ENCODE measurements around the gene PATE4.

Gene PATE4, protein sequence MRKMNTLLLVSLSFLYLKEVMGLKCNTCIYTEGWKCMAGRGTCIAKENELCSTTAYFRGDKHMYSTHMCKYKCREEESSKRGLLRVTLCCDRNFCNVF

DNA sequence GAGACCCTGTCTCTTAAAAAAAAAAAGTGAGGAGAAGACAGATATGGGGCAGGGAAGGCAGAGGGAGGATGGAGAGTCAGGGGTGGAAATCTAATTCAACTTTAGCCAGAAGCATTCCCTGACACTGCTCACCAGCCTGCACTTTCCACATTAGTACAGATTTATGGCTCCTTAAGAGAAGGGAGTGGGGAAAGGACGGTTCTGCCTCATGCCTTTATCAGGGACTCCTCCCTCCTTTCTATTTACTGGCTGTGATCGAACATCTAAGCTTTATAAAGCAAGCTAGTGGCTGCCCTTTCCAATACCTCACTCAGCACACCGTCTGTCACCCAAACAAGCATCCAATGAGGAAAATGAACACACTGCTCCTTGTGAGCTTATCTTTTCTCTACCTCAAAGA is at the start of gene PATE4:
Gene PATE4, plus strand, starts transcription at position 301 of the 400 bp plus-strand sequence. Its CDS starts 44 bp downstream, at position 345.
- TF ChIP-seq, protein P1, sequence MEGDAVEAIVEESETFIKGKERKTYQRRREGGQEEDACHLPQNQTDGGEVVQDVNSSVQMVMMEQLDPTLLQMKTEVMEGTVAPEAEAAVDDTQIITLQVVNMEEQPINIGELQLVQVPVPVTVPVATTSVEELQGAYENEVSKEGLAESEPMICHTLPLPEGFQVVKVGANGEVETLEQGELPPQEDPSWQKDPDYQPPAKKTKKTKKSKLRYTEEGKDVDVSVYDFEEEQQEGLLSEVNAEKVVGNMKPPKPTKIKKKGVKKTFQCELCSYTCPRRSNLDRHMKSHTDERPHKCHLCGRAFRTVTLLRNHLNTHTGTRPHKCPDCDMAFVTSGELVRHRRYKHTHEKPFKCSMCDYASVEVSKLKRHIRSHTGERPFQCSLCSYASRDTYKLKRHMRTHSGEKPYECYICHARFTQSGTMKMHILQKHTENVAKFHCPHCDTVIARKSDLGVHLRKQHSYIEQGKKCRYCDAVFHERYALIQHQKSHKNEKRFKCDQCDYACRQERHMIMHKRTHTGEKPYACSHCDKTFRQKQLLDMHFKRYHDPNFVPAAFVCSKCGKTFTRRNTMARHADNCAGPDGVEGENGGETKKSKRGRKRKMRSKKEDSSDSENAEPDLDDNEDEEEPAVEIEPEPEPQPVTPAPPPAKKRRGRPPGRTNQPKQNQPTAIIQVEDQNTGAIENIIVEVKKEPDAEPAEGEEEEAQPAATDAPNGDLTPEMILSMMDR (IDR thresholded peaks at IDR 0.05; ENCODE audit: control insufficient read depth, insufficient read depth, low read depth, low read length, missing control alignments) = no peak
- no peak within 1 kb of the TSS for H3K4me3 ChIP-seq (ENCODE audit: control insufficient read depth, low read depth, low read length)
- no peak for DNase-seq (ENCODE audit: low read depth)

DNA sequence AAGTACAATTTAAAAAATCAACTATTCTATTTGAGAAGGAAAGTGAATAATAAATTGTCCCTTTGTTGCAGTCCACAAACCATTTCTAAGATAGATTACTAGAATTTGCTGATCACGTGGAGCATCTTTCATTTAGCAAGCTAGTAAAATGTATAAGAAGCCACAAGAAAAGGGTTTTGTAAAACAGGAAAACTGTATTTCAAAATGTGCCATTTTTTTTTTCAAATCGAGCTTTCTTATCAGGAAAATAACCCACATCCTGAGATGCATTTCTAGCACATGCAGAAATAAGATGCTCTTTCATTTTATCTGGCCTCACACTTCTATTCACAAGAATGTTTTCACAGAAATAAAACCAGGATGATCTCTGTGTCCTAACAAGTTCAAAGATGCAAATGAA is 48.4 kb upstream of the PATE4 start:
- H3K4me3 ChIP-seq (ENCODE audit: control insufficient read depth, low read depth, low read length) = no peak overlapping the region
- TF ChIP-seq, protein P1 (IDR thresholded peaks at IDR 0.05; ENCODE audit: control insufficient read depth, insufficient read depth, low read depth, low read length, missing control alignments) = no peak
- DNase-seq (ENCODE audit: low read depth) = no peak

DNA sequence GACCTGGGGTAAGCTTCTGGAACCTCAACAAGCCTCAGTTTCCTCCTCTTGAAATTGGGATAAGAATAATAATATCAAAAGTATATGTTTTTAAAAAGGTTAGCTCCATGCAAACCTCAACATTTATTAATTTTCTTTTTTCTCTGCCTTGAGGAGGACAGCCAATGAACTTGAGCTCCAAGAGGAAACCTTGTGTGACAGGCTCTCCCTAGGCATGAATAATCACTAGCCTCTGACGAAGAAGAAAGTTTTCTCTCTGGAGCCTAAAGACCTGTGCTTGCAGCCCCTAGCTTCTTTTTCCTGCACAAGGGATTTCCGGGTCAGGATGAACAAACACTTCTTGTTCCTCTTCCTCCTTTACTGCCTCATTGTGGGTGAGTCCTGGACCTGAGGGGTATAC is 45.3 kb upstream of the PATE4 start, which contains the start of gene PATE3:
Gene PATE3, plus strand, starts transcription at position 301 of the 400 bp plus-strand sequence. Its CDS starts 25 bp downstream, at position 326.
- TF ChIP-seq, protein P1 (IDR thresholded peaks at IDR 0.05; ENCODE audit: control insufficient read depth, insufficient read depth, low read depth, low read length, missing control alignments) = no peak
- H3K4me3 ChIP-seq (ENCODE audit: control insufficient read depth, low read depth, low read length) = no peak within 1 kb of the TSS
- DNase-seq (ENCODE audit: low read depth) = no peak

DNA sequence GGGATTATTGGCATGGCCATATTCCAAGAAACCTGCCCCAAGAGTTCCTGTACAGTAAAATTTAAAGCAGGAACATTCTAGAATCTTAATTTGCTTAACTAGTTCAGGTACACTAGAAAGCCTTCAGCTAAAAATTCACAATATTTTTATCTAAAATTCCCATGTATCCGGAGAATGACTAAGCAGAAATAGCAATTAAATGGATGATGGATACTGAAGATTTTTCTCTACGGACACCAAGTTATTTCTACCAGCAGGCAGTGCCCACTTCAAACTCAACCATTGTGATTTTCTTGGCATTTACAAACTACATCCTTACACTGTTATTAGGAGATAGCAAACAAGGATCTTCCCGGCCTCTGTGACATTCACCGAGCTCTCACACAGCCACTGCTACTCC is 42.3 kb upstream of the PATE4 start:
- TF ChIP-seq, protein P1 (IDR thresholded peaks at IDR 0.05; ENCODE audit: control insufficient read depth, insufficient read depth, low read depth, low read length, missing control alignments) = no peak
- no peak overlapping the region for H3K4me3 ChIP-seq (ENCODE audit: control insufficient read depth, low read depth, low read length)
- DNase-seq (ENCODE audit: low read depth) = no peak

DNA sequence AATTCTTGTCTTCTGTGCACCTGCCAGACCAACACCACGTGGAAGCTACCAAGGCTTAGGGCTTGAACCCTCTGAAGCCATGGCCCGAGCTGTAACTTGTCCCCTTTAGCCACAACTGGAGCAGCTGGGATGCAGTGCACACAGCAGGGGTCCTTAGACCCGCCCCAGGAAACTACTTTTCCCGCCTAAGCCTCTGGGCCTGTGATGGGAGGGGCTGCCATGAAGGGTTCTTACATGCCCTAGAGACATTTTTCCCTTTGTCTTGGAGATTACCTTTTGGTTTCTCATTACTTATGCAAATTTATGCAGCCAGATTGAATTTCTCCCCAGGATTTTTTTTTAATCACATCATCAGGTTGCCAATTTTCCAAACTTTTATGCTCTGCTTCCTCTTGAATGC is 35.5 kb upstream of the PATE4 start:
- DNase-seq (ENCODE audit: low read depth) = no peak
- TF ChIP-seq, protein P1 (IDR thresholded peaks at IDR 0.05; ENCODE audit: control insufficient read depth, insufficient read depth, low read depth, low read length, missing control alignments) = no peak
- H3K4me3 ChIP-seq (ENCODE audit: control insufficient read depth, low read depth, low read length) = no peak overlapping the region

DNA sequence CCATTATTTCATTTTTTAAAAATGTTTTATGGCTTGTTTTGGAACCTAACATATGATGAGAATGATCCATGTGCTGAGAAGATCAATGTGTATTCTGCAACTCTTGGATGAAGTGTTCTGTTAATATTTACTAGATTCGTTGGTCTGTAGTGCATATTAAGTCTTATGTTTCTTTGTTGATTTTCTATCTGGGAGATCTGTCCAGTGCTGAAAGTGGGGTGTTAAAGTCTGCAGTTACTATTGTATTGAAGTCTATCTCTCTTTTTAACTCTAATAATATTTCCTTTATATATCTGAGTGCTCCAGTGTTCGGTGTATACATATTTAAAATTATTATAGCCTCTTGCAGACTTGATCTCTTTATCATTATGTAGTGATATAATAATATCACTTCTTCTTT is 33.3 kb upstream of the PATE4 start:
- TF ChIP-seq, protein P1 (IDR thresholded peaks at IDR 0.05; ENCODE audit: control insufficient read depth, insufficient read depth, low read depth, low read length, missing control alignments) = no peak
- no peak for DNase-seq (ENCODE audit: low read depth)

More for the DNA sequence above, 33.3 kb upstream of the PATE4 start:
- H3K4me3 ChIP-seq (ENCODE audit: control insufficient read depth, low read depth, low read length) = no peak overlapping the region

All from AG09309 (cell line).